HG02763 (cell line): Measurements from ENCODE around the gene TMEM219.

Experiments used
- ATAC-seq: cut with Tn5 transposase; IDR thresholded peaks from one replicate; pipeline ENCODE4 v1.9.1; 2021; ENCODE audit warnings: mild to moderate bottlenecking, moderate library complexity; ENCODE audit not compliant: unreplicated experiment

Gene TMEM219

GRCh38 chr16:29978564-29979270 is 16.8 kb downstream of the TMEM219 start:
- ATAC-seq = no peak

GRCh38 chr16:29982560-29983419 is 20.9 kb downstream of the TMEM219 start:
- no peak for ATAC-seq

- ATAC-seq = no peak
Measured at GRCh38 chr16:29983420-29984136, 21.7 kb downstream of the TMEM219 start.

- ATAC-seq = no peak
Measured at GRCh38 chr16:29984137-29984763, 22.4 kb downstream of the TMEM219 start.

GRCh38 chr16:29984764-29985147 is 22.9 kb downstream of the TMEM219 start:
- ATAC-seq = no peak

- ATAC-seq = no peak
Measured at GRCh38 chr16:29985271-29985811, 23.5 kb downstream of the TMEM219 start.

- no peak for ATAC-seq
Measured at GRCh38 chr16:29986231-29986630, 24.4 kb downstream of the TMEM219 start.

- no peak for ATAC-seq
Measured at GRCh38 chr16:29986931-29987330, 25.1 kb downstream of the TMEM219 start.

- ATAC-seq = no peak
Measured at GRCh38 chr16:29987371-29988085, 25.6 kb downstream of the TMEM219 start.

- no peak for ATAC-seq
Measured at GRCh38 chr16:29988346-29989075, 26.6 kb downstream of the TMEM219 start.

GRCh38 chr16:29989111-29989858 is 27.4 kb downstream of the TMEM219 start:
- no peak for ATAC-seq

GRCh38 chr16:29990034-29990433 is 28.2 kb downstream of the TMEM219 start:
- no peak for ATAC-seq

GRCh38 chr16:29990883-29991570 is 29.1 kb downstream of the TMEM219 start:
- ATAC-seq = no peak

- ATAC-seq = no peak
Measured at GRCh38 chr16:29991571-29991904, 29.7 kb downstream of the TMEM219 start.

- ATAC-seq = no peak
Measured at GRCh38 chr16:29992344-29992967, 30.6 kb downstream of the TMEM219 start.

- ATAC-seq = no peak
Measured at GRCh38 chr16:29993191-29993902, 31.5 kb downstream of the TMEM219 start.

GRCh38 chr16:29993903-29994599 is 32.2 kb downstream of the TMEM219 start:
- no peak for ATAC-seq
